Measurements from ENCODE around the gene IFI44.

- TF ChIP-seq CTCF (optimal IDR thresholded peaks at IDR 0.05 in 1 of 3, IDR thresholded peaks at IDR 0.05 in 1 of 3, conservative IDR thresholded peaks at IDR 0.05 in 1 of 3; ENCODE audit: extremely low read depth in 1 of 3, insufficient read depth in 2 of 3, low read length in 3 of 3) (no peak), EZH2 (IDR thresholded peaks at IDR 0.05; ENCODE audit: low read length) (no peak)
These were observed 2.5 kb downstream of the IFI44 start for GRCh38 chr1:78652019-78652560.

Data from keratinocyte (primary cell).